Measurements from ENCODE around the gene TMA7.
"Not testable (repeated sequence)": the region's sequence is repeated elsewhere in the genome, so short reads cannot be mapped to it uniquely, and the experiment has no call there.

Gene TMA7

GRCh38 chr3:48439820-48440589 is at the start of gene TMA7, which contains the start of gene CCDC51:
Gene TMA7 (plus strand): TSS chr3:48440257. CDS start chr3:48440297, 40 bp downstream.
Gene CCDC51 (minus strand): TSS chr3:48440119. CDS start chr3:48435128, 4,991 bp downstream.
- peak; percentile 95 for DNase-seq

- DNase-seq, result no peak
Observed at GRCh38 chr3:48394391-48394790, 45.7 kb upstream of the TMA7 start.

GRCh38 chr3:48395714-48396113 is 44.3 kb upstream of the TMA7 start:
- DNase-seq, result no peak

GRCh38 chr3:48397767-48398681 is 42.0 kb upstream of the TMA7 start:
- no peak for DNase-seq

GRCh38 chr3:48398701-48399386 is 41.2 kb upstream of the TMA7 start:
- DNase-seq, result no peak

GRCh38 chr3:48399387-48400172 is 40.5 kb upstream of the TMA7 start:
- no peak for DNase-seq

GRCh38 chr3:48400824-48401433 is 39.1 kb upstream of the TMA7 start:
- DNase-seq, result no peak

GRCh38 chr3:48401434-48401901 is 38.6 kb upstream of the TMA7 start:
- not testable (repeated sequence) for DNase-seq

GRCh38 chr3:48402281-48402732 is 37.8 kb upstream of the TMA7 start:
- no peak for DNase-seq

GRCh38 chr3:48402907-48403306 is 37.1 kb upstream of the TMA7 start:
- DNase-seq, result no peak

GRCh38 chr3:48403533-48404439 is 36.3 kb upstream of the TMA7 start:
- DNase-seq, result no peak

GRCh38 chr3:48404440-48405342 is 35.4 kb upstream of the TMA7 start:
- DNase-seq, result no peak

- DNase-seq, result no peak
Observed at GRCh38 chr3:48405343-48405881, 34.6 kb upstream of the TMA7 start.

- no peak for DNase-seq
Observed at GRCh38 chr3:48405971-48406370, 34.1 kb upstream of the TMA7 start.

GRCh38 chr3:48406443-48407431 is 33.3 kb upstream of the TMA7 start:
- DNase-seq, result no peak

- no peak for DNase-seq
Observed at GRCh38 chr3:48407542-48408099, 32.4 kb upstream of the TMA7 start.

- DNase-seq, result no peak
Observed at GRCh38 chr3:48408823-48409281, 31.2 kb upstream of the TMA7 start.
